DMS 273 treated with DMSO at 0.1 percent for 48 hours (cell line): Measurements from ENCODE around the gene STK32B.
"Not testable (repeated sequence)": the region's sequence is repeated elsewhere in the genome, so short reads cannot be mapped to it uniquely, and the experiment has no call there.

Experiments
- DNase-seq: peaks from one replicate; lab custom pipeline; 2025; lab: John Stamatoyannopoulos, UW

Gene STK32B

GRCh38 chr4:5051278-5052203 lies at the start of gene STK32B:
Gene STK32B, plus strand, starts transcription at chr4:5051480.
- DNase-seq = no peak

- not testable (repeated sequence) for DNase-seq
These were observed 49.6 kb upstream of the STK32B start for GRCh38 chr4:5001641-5002040.

- no peak for DNase-seq
These were observed 47.9 kb upstream of the STK32B start for GRCh38 chr4:5003372-5003857.

- no peak for DNase-seq
These were observed 47.4 kb upstream of the STK32B start for GRCh38 chr4:5003918-5004317.

GRCh38 chr4:5004496-5004895 lies 46.8 kb upstream of the STK32B start:
- no peak for DNase-seq

GRCh38 chr4:5006932-5007331 lies 44.3 kb upstream of the STK32B start:
- not testable (repeated sequence) for DNase-seq

- DNase-seq = no peak
These were observed 41.5 kb upstream of the STK32B start for GRCh38 chr4:5009796-5010195.

- DNase-seq = no peak
These were observed 40.3 kb upstream of the STK32B start for GRCh38 chr4:5010984-5011383.

GRCh38 chr4:5012244-5012898 lies 38.9 kb upstream of the STK32B start:
- no peak for DNase-seq

GRCh38 chr4:5012958-5013357 lies 38.3 kb upstream of the STK32B start:
- DNase-seq = no peak

GRCh38 chr4:5014007-5014682 lies 37.1 kb upstream of the STK32B start:
- no peak for DNase-seq

- no peak for DNase-seq
These were observed 33.2 kb upstream of the STK32B start for GRCh38 chr4:5018096-5018495.

- no peak for DNase-seq
These were observed 32.7 kb upstream of the STK32B start for GRCh38 chr4:5018603-5019002.

GRCh38 chr4:5019274-5019673 lies 32.0 kb upstream of the STK32B start, which contains the start of gene CYTL1:
Gene CYTL1, minus strand, starts transcription at chr4:5019458. Its CDS starts 13 bp downstream, at chr4:5019445.
- no peak for DNase-seq

- DNase-seq = no peak
These were observed 31.5 kb upstream of the STK32B start for GRCh38 chr4:5019796-5020195.

- DNase-seq = no peak
These were observed 30.9 kb upstream of the STK32B start for GRCh38 chr4:5020341-5020740.

- no peak for DNase-seq
These were observed 29.7 kb upstream of the STK32B start for GRCh38 chr4:5021546-5021945.

- DNase-seq = no peak
These were observed 26.6 kb upstream of the STK32B start for GRCh38 chr4:5024673-5025072.

- no peak for DNase-seq
These were observed 24.9 kb upstream of the STK32B start for GRCh38 chr4:5026371-5026770.

- DNase-seq = no peak
These were observed 23.9 kb upstream of the STK32B start for GRCh38 chr4:5027346-5027745.

GRCh38 chr4:5028480-5028879 lies 22.8 kb upstream of the STK32B start:
- no peak for DNase-seq

- DNase-seq = no peak
These were observed 21.8 kb upstream of the STK32B start for GRCh38 chr4:5029447-5029846.
